HG02884 (cell line): Measurements from ENCODE around the gene ATP11A.
"Not testable (repeated sequence)": the region's sequence is repeated elsewhere in the genome, so short reads cannot be mapped to it uniquely, and the experiment has no call there.

Experiments
- ATAC-seq: cut with Tn5 transposase; IDR thresholded peaks from one replicate; pipeline ENCODE4 v1.9.1; 2021; ENCODE audit warnings: mild to moderate bottlenecking, moderate library complexity; ENCODE audit not compliant: unreplicated experiment

Gene ATP11A

GRCh38 chr13:112669881-112670499 lies 19.8 kb upstream of the ATP11A start:
- ATAC-seq, result no peak

- no peak for ATAC-seq
These were observed 19.0 kb upstream of the ATP11A start for GRCh38 chr13:112670864-112671263.

- no peak for ATAC-seq
These were observed 18.5 kb upstream of the ATP11A start for GRCh38 chr13:112671359-112671758.

- no peak for ATAC-seq
These were observed 17.1 kb upstream of the ATP11A start for GRCh38 chr13:112672651-112673284.

- ATAC-seq, result no peak
These were observed 15.1 kb upstream of the ATP11A start for GRCh38 chr13:112674412-112675365.

GRCh38 chr13:112675366-112675756 lies 14.5 kb upstream of the ATP11A start:
- ATAC-seq, result no peak

GRCh38 chr13:112677421-112677962 lies 12.3 kb upstream of the ATP11A start:
- not testable (repeated sequence) for ATAC-seq

- no peak for ATAC-seq
These were observed 10.5 kb upstream of the ATP11A start for GRCh38 chr13:112679381-112679780.

- ATAC-seq, result no peak
These were observed 9.7 kb upstream of the ATP11A start for GRCh38 chr13:112679932-112680677.

GRCh38 chr13:112680741-112681360 lies 9.0 kb upstream of the ATP11A start:
- ATAC-seq, result no peak

GRCh38 chr13:112683581-112683980 lies 6.3 kb upstream of the ATP11A start:
- ATAC-seq, result no peak

- no peak for ATAC-seq
These were observed 5.6 kb upstream of the ATP11A start for GRCh38 chr13:112684071-112684845.

GRCh38 chr13:112685189-112685805 lies 4.5 kb upstream of the ATP11A start:
- not testable (repeated sequence) for ATAC-seq

GRCh38 chr13:112685896-112686295 lies 3.9 kb upstream of the ATP11A start:
- ATAC-seq, result no peak

- ATAC-seq, result no peak
These were observed 3.5 kb upstream of the ATP11A start for GRCh38 chr13:112686364-112686763.

- ATAC-seq, result no peak
These were observed 2.9 kb upstream of the ATP11A start for GRCh38 chr13:112686987-112687386.

- ATAC-seq, result no peak
These were observed 1.8 kb upstream of the ATP11A start for GRCh38 chr13:112687836-112688559.

- no peak for ATAC-seq
These were observed 1.1 kb upstream of the ATP11A start for GRCh38 chr13:112688560-112689302.
